ENCODE results near the gene TNPO2.

Gene TNPO2

DNA sequence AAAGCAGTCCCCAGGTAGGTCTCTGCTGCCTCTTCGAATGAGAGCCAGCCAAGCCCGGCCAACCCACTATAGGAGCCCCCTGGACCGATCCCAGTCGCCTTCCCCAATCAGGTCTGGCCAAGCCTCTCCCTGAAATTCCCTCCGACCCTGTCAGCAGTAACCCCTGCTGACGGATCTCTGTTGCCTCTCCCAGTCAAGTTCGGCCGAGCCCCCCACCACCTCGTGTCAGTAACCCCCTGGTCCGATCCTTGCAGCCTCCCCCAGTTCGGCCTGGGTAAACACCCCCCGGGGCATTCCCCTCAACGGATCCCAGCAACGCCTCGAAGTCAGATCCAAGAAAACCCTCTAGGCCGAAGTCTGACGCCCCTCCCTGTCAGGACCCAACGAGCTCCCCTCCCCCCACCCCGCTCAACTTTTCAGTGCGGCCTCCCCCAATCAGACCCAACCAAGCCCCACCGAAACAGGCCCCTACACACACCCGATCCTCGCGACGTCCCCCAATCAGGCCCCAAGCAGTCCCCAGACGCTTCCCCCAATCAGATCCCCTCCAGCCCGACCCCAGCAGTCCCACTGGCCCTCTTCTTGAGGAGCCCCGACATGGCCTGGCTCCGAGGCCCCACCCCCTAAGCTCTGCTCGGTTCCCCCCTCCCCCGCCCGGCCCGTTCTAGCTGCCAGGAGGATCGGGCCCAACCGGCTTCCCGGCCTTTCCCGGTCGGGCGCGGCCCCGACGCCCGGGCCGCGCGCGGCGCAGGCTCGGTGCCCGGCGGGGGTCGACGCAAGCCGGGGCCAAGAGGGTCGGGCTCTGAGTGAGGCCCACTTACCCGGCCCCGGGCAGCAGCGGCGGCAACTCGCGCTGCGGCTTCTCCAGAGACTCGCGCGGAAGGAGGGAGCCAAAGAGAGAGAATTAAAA is 1.8 kb downstream of the TNPO2 start (continued):
- TF ChIP-seq, protein P1, sequence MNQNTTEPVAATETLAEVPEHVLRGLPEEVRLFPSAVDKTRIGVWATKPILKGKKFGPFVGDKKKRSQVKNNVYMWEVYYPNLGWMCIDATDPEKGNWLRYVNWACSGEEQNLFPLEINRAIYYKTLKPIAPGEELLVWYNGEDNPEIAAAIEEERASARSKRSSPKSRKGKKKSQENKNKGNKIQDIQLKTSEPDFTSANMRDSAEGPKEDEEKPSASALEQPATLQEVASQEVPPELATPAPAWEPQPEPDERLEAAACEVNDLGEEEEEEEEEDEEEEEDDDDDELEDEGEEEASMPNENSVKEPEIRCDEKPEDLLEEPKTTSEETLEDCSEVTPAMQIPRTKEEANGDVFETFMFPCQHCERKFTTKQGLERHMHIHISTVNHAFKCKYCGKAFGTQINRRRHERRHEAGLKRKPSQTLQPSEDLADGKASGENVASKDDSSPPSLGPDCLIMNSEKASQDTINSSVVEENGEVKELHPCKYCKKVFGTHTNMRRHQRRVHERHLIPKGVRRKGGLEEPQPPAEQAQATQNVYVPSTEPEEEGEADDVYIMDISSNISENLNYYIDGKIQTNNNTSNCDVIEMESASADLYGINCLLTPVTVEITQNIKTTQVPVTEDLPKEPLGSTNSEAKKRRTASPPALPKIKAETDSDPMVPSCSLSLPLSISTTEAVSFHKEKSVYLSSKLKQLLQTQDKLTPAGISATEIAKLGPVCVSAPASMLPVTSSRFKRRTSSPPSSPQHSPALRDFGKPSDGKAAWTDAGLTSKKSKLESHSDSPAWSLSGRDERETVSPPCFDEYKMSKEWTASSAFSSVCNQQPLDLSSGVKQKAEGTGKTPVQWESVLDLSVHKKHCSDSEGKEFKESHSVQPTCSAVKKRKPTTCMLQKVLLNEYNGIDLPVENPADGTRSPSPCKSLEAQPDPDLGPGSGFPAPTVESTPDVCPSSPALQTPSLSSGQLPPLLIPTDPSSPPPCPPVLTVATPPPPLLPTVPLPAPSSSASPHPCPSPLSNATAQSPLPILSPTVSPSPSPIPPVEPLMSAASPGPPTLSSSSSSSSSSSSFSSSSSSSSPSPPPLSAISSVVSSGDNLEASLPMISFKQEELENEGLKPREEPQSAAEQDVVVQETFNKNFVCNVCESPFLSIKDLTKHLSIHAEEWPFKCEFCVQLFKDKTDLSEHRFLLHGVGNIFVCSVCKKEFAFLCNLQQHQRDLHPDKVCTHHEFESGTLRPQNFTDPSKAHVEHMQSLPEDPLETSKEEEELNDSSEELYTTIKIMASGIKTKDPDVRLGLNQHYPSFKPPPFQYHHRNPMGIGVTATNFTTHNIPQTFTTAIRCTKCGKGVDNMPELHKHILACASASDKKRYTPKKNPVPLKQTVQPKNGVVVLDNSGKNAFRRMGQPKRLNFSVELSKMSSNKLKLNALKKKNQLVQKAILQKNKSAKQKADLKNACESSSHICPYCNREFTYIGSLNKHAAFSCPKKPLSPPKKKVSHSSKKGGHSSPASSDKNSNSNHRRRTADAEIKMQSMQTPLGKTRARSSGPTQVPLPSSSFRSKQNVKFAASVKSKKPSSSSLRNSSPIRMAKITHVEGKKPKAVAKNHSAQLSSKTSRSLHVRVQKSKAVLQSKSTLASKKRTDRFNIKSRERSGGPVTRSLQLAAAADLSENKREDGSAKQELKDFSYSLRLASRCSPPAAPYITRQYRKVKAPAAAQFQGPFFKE (tag by site-specific recombination; IDR thresholded peaks at IDR 0.05; ENCODE audit: borderline replicate concordance): no peak
- TF ChIP-seq ZNF274 (IDR thresholded peaks at IDR 0.05; ENCODE audit: low read length) (no peak), ZNF274 (tag by site-specific recombination; IDR thresholded peaks at IDR 0.05; ENCODE audit: borderline replicate concordance) (no peak), ZNF776 (tag by site-specific recombination; IDR thresholded peaks at IDR 0.05; ENCODE audit: borderline replicate concordance) (no peak), SP2 (tag by site-specific recombination; IDR thresholded peaks at IDR 0.05) (peak; percentile 45), ZNF175 (tag by site-specific recombination; IDR thresholded peaks at IDR 0.05) (no peak), ZNF670 (tag by site-specific recombination; IDR thresholded peaks at IDR 0.05; ENCODE audit: low read depth) (no peak), ZNF514 (tag by site-specific recombination; IDR thresholded peaks at IDR 0.05) (no peak), ZNF571 (tag by site-specific recombination; IDR thresholded peaks at IDR 0.05) (no peak), GLIS1 (tag by site-specific recombination; IDR thresholded peaks at IDR 0.05) (peak; percentile 87), ZNF140 (tag by site-specific recombination; IDR thresholded peaks at IDR 0.05) (no peak), ZBTB1 (tag by site-specific recombination; IDR thresholded peaks at IDR 0.05) (no peak), SALL2 (tag by site-specific recombination; IDR thresholded peaks at IDR 0.05; ENCODE audit: borderline replicate concordance) (no peak), KLF7 (tag by site-specific recombination; IDR thresholded peaks at IDR 0.05; ENCODE audit: borderline replicate concordance) (peak; percentile 57; the same call in 1 of the 2 replicates), ZNF169 (tag by site-specific recombination; IDR thresholded peaks at IDR 0.05) (no peak), RBAK (tag by site-specific recombination; IDR thresholded peaks at IDR 0.05) (no peak), ZNF530 (tag by site-specific recombination; IDR thresholded peaks at IDR 0.05; ENCODE audit: low read depth) (no peak), ZNF548 (tag by site-specific recombination; IDR thresholded peaks at IDR 0.05) (no peak), IKZF3 (tag by site-specific recombination; IDR thresholded peaks at IDR 0.05) (0 out of 2 replicates have a peak, but pooled peaks have one; percentile 3), OSR2 (tag by site-specific recombination; IDR thresholded peaks at IDR 0.05) (no peak), BCL11A (tag by site-specific recombination; IDR thresholded peaks at IDR 0.05; ENCODE audit: low read depth) (no peak), ZNF768 (tag by site-specific recombination; IDR thresholded peaks at IDR 0.05) (no peak)
- TF ChIP-seq, protein P2, sequence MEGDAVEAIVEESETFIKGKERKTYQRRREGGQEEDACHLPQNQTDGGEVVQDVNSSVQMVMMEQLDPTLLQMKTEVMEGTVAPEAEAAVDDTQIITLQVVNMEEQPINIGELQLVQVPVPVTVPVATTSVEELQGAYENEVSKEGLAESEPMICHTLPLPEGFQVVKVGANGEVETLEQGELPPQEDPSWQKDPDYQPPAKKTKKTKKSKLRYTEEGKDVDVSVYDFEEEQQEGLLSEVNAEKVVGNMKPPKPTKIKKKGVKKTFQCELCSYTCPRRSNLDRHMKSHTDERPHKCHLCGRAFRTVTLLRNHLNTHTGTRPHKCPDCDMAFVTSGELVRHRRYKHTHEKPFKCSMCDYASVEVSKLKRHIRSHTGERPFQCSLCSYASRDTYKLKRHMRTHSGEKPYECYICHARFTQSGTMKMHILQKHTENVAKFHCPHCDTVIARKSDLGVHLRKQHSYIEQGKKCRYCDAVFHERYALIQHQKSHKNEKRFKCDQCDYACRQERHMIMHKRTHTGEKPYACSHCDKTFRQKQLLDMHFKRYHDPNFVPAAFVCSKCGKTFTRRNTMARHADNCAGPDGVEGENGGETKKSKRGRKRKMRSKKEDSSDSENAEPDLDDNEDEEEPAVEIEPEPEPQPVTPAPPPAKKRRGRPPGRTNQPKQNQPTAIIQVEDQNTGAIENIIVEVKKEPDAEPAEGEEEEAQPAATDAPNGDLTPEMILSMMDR (tag by site-specific recombination; IDR thresholded peaks at IDR 0.05): no peak
- TF ChIP-seq, protein P3, sequence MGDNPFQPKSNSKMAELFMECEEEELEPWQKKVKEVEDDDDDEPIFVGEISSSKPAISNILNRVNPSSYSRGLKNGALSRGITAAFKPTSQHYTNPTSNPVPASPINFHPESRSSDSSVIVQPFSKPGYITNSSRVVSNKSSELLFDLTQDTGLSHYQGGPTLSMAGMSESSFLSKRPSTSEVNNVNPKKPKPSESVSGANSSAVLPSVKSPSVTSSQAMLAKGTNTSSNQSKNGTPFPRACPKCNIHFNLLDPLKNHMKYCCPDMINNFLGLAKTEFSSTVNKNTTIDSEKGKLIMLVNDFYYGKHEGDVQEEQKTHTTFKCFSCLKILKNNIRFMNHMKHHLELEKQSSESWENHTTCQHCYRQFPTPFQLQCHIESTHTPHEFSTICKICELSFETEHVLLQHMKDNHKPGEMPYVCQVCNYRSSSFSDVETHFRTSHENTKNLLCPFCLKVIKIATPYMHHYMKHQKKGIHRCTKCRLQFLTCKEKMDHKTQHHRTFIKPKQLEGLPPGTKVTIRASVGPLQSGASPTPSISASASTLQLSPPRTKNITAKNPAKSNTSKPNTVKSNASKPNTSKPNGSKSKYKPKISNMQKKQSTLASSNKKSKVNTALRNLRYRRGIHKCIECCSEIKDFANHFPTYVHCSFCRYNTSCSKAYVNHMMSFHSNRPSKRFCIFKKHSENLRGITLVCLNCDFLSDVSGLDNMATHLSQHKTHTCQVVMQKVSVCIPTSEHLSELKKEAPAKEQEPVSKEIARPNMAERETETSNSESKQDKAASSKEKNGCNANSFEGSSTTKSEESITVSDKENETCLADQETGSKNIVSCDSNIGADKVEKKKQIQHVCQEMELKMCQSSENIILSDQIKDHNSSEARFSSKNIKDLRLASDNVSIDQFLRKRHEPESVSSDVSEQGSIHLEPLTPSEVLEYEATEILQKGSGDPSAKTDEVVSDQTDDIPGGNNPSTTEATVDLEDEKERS (tag by site-specific recombination; IDR thresholded peaks at IDR 0.05): no peak
- TF ChIP-seq, protein P4, sequence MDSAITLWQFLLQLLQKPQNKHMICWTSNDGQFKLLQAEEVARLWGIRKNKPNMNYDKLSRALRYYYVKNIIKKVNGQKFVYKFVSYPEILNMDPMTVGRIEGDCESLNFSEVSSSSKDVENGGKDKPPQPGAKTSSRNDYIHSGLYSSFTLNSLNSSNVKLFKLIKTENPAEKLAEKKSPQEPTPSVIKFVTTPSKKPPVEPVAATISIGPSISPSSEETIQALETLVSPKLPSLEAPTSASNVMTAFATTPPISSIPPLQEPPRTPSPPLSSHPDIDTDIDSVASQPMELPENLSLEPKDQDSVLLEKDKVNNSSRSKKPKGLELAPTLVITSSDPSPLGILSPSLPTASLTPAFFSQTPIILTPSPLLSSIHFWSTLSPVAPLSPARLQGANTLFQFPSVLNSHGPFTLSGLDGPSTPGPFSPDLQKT (IDR thresholded peaks at IDR 0.05; ENCODE audit: borderline replicate concordance, low read depth, low read length): no peak
- TF ChIP-seq, protein P5, sequence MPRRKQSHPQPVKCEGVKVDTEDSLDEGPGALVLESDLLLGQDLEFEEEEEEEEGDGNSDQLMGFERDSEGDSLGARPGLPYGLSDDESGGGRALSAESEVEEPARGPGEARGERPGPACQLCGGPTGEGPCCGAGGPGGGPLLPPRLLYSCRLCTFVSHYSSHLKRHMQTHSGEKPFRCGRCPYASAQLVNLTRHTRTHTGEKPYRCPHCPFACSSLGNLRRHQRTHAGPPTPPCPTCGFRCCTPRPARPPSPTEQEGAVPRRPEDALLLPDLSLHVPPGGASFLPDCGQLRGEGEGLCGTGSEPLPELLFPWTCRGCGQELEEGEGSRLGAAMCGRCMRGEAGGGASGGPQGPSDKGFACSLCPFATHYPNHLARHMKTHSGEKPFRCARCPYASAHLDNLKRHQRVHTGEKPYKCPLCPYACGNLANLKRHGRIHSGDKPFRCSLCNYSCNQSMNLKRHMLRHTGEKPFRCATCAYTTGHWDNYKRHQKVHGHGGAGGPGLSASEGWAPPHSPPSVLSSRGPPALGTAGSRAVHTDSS (tag by site-specific recombination; IDR thresholded peaks at IDR 0.05): peak; percentile 15; the same call in 1 of the 2 replicates
